ENCODE data around the gene ANKRD12. TPM values are rescaled to one million over a fixed set of nuclear protein-coding genes. Genes with fewer than 3 reads are reported as not detected.

ANKRD12 gene
- total and polyA plus RNA-seq, 2 experiments from 2014 or later: 23.9 to 92.4 TPM

- Mint-ChIP-seq H3K27ac (no peak overlapping the region), H3K36me3 (ENCODE audit: low read depth) (no peaks in the 10 kb centered on the region), H3K4me3 (no peak overlapping the region), H3K27me3 (ENCODE audit: insufficient read depth, low read depth, poor library complexity) (no peaks in the 10 kb centered on the region), H3K4me1 (peaks cover 30% of the 10 kb centered on the region), H3K9me3 (no peaks in the 10 kb centered on the region)
- Histone ChIP-seq H3K9me2 (ENCODE audit: insufficient read depth) (no peaks in the 10 kb centered on the region), H3K36me3 (ENCODE audit: insufficient read depth) (no peaks in the 10 kb centered on the region), H3K27me3 (ENCODE audit: insufficient read depth) (no peaks in the 10 kb centered on the region), H3F3A (replicated peaks; ENCODE audit: low read depth) (no peaks in the 10 kb centered on the region), H3K4me1 (ENCODE audit: insufficient read depth) (peaks cover 29% of the 10 kb centered on the region), H3K79me2 (replicated peaks; ENCODE audit: insufficient read depth) (no peaks in the 10 kb centered on the region), H2AFZ (peak overlapping the region; percentile 49), H3K4me3 (no peak overlapping the region), H4K20me1 (replicated peaks; ENCODE audit: insufficient read depth) (no peaks in the 10 kb centered on the region), H3K27ac (ENCODE audit: low read depth) (no peak overlapping the region), H3K4me2 (peak overlapping the region; percentile 46; the same call in 1 of the 2 replicates)
- TF ChIP-seq ZNF114 (CRISPR knock-in tag; IDR thresholded peaks at IDR 0.05): no peak
- TF ChIP-seq EZH2 (IDR thresholded peaks at IDR 0.05; ENCODE audit: low read depth, unreplicated experiment): no peak
- TF ChIP-seq EZH2phosphoT487 (IDR thresholded peaks at IDR 0.05; ENCODE audit: unreplicated experiment): no peak
- TF ChIP-seq, protein P1, sequence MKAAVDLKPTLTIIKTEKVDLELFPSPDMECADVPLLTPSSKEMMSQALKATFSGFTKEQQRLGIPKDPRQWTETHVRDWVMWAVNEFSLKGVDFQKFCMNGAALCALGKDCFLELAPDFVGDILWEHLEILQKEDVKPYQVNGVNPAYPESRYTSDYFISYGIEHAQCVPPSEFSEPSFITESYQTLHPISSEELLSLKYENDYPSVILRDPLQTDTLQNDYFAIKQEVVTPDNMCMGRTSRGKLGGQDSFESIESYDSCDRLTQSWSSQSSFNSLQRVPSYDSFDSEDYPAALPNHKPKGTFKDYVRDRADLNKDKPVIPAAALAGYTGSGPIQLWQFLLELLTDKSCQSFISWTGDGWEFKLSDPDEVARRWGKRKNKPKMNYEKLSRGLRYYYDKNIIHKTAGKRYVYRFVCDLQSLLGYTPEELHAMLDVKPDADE (IDR thresholded peaks at IDR 0.05): no peak
- ATAC-seq (no peak), DNase-seq (ENCODE audit: low spot score) (no peak)
Observed at GRCh38 chr18:9095297-9096006, 41.1 kb upstream of the ANKRD12 start.

GRCh38 chr18:9096007-9096371 is 40.6 kb upstream of the ANKRD12 start:
- Mint-ChIP-seq H3K9me3 (no peaks in the 10 kb centered on the region), H3K27me3 (ENCODE audit: insufficient read depth, low read depth, poor library complexity) (no peaks in the 10 kb centered on the region), H3K4me1 (peaks cover 30% of the 10 kb centered on the region)

More at GRCh38 chr18:9096007-9096371, 40.6 kb upstream of the ANKRD12 start:
- DNase-seq (ENCODE audit: low spot score) (no peak), ATAC-seq (no peak)
- TF ChIP-seq EZH2 (IDR thresholded peaks at IDR 0.05; ENCODE audit: low read depth, unreplicated experiment) (no peak), NANOG (IDR thresholded peaks at IDR 0.05; ENCODE audit: borderline replicate concordance) (no peak), EZH2phosphoT487 (IDR thresholded peaks at IDR 0.05; ENCODE audit: unreplicated experiment) (no peak), ZNF331 (CRISPR knock-in tag; IDR thresholded peaks at IDR 0.05; ENCODE audit: low read depth) (no peak), JUNB (IDR thresholded peaks at IDR 0.05; ENCODE audit: unreplicated experiment) (no peak), POLR2AphosphoS5 (IDR thresholded peaks at IDR 0.05; ENCODE audit: low read depth) (no peak), CREB1 (CRISPR knock-in tag; IDR thresholded peaks at IDR 0.05; ENCODE audit: low read depth) (no peak)
- TF ChIP-seq, protein P2, sequence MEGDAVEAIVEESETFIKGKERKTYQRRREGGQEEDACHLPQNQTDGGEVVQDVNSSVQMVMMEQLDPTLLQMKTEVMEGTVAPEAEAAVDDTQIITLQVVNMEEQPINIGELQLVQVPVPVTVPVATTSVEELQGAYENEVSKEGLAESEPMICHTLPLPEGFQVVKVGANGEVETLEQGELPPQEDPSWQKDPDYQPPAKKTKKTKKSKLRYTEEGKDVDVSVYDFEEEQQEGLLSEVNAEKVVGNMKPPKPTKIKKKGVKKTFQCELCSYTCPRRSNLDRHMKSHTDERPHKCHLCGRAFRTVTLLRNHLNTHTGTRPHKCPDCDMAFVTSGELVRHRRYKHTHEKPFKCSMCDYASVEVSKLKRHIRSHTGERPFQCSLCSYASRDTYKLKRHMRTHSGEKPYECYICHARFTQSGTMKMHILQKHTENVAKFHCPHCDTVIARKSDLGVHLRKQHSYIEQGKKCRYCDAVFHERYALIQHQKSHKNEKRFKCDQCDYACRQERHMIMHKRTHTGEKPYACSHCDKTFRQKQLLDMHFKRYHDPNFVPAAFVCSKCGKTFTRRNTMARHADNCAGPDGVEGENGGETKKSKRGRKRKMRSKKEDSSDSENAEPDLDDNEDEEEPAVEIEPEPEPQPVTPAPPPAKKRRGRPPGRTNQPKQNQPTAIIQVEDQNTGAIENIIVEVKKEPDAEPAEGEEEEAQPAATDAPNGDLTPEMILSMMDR (conservative IDR thresholded peaks at IDR 0.05; ENCODE audit: low read depth in 2 of 2): no peak
- TF ChIP-seq, protein P1 (IDR thresholded peaks at IDR 0.05): no peak
- no peaks in the 10 kb centered on the region for H3K79me2 ChIP-seq (replicated peaks; ENCODE audit: insufficient read depth)
- no peaks in the 10 kb centered on the region for H3K36me3 ChIP-seq (ENCODE audit: insufficient read depth)
- no peaks in the 10 kb centered on the region for H3K9me2 ChIP-seq (ENCODE audit: insufficient read depth)
- H3K4me1 ChIP-seq (ENCODE audit: insufficient read depth): peaks cover 29% of the 10 kb centered on the region
- H3K27me3 ChIP-seq (ENCODE audit: insufficient read depth): no peaks in the 10 kb centered on the region
- no peaks in the 10 kb centered on the region for H4K20me1 ChIP-seq (replicated peaks; ENCODE audit: insufficient read depth)
- no peaks in the 10 kb centered on the region for H3F3A ChIP-seq (replicated peaks; ENCODE audit: low read depth)
- no peak overlapping the region for H3K4me3 ChIP-seq
- H3K4me2 ChIP-seq: peak overlapping the region; percentile 46
- H2AFZ ChIP-seq: no peak overlapping the region
- Mint-ChIP-seq H3K27ac (no peak overlapping the region), H3K36me3 (ENCODE audit: low read depth) (no peaks in the 10 kb centered on the region), H3K4me3 (no peak overlapping the region)
- H3K27ac ChIP-seq (ENCODE audit: low read depth): no peak overlapping the region
